HG02571 (cell line): ENCODE data around the gene PLB1.

Source experiments
- ATAC-seq: cut with Tn5 transposase; IDR thresholded peaks from one replicate; pipeline ENCODE4 v1.9.1; 2021; ENCODE audit warnings: mild to moderate bottlenecking, moderate library complexity; ENCODE audit not compliant: unreplicated experiment

Gene PLB1

DNA sequence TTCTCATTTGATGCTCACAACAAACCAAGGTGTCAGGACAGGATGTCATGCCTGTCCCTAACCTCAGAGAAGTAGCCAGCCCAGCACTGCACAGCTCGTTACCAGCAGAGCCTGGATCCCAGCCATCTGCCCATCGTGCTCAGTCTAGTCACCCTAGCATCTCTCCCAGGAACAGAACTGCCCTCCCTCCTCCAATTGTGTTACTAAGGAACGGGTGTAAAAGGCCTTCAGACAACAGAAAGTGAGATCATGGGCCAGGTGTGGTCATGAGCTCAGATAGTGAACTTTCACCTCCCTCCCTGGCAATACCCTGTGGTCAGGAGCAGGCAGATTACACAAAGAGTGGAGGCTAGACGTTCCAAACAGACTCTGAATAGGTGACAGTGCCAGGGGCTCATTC, 144.0 kb downstream of the PLB1 start:
- no peak for ATAC-seq

DNA sequence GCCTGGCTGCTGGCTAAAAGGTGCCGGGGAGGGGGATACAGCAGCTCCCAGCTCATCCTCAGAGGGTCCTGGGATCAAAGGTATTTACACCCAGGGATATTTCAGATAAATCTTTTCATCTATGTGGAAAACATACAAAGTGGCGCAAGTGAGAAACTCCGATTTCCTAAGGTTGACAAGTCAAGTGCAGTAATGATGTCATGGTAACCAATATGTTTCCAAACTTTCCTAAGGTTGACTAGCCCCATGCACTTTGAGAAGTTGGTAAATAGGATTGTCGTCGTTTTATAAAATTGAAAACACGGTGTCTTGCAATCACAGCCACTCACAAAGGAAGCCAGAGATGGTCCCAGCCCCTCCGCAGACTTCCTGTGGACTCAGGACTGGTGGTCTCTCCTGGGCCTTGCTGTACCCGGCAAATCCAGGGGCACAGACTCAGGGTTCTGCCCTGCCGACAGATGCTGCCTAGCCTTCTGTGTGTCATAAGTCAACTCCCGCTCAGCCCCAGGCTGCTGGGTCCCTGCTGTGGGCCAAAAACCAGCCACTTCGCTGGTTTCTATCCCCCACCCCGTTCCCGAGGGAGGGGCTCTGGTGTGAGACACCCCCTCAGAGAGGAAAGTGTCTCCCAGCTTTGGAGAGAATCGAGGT, 144.5 kb downstream of the PLB1 start:
- no peak for ATAC-seq

DNA sequence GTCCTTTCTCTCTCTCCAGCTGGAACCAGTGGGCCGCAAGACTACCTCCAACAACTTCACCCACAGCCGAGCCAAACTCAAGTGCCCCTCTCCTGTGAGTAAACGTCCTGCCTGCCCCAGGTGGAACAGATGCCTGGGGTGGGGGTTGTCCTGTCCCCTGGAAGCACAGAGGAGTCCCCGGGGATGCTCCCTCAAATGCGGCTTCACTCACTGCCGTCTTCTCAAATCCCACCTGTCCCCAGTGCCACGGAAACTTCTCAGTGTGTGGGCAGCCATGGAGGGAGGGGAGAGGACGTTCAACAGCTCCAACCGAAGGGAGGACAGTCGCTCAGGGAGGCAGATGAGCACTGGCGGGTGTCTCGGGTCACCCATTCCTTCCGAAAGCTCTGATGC, 145.0 kb downstream of the PLB1 start:
- ATAC-seq, result no peak

DNA sequence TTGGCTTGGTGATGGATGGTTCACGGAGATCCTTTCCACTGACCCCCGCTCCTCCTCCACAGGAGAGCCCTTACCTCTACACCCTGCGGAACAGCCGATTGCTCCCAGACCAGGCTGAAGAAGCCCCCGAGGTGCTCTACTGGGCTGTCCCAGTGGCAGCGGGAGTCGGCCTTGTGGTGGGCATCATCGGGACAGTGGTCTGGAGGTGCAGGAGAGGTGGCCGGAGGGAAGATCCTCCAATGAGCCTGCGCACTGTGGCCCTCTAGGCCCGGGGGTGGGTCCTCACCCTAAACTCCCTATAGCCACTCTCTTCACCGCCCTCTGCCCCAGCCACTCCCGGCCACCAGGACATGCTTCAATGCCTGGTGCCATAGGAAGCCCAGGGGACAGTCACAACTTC, 146.9 kb downstream of the PLB1 start:
- no peak for ATAC-seq

DNA sequence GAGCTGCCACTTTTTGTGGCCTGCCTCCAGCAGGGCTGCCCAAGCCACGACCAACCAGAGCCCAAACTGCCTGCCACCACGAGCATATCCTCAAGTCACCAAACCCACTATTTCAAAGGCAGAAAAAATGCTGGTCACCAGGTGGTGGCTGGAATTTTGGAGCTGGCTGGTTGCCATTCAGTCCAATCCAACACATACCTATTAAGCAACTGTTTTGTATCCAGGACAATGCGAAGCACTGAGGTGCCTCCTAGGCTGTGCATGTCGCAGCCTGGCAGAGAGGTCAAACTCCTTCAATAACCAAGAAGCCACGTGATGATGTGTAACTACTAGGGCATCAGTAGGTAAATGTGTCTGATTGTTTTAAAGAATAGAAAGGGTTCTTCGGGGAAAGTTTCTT, 147.5 kb downstream of the PLB1 start:
- no peak for ATAC-seq

DNA sequence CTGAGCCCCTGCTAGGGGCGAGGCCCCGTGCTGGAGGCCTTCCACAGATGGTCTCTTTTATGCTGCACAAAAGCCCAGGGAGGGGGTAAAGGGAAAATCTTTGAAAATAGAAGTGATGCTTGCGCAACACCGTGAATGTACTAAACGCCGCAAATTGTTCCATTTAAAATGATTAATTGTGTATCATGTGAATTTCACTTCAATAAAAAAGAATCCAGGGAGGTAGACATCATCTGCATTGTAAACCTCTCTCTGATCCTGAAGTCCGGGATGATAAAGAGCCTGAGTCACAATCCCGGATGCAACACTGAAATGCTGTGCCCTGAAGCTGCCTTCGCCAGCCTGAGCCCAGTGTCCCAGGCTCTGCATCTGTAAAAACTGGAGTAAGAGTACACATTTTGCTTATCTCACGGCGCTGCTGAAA, 148.1 kb downstream of the PLB1 start:
- no peak for ATAC-seq

DNA sequence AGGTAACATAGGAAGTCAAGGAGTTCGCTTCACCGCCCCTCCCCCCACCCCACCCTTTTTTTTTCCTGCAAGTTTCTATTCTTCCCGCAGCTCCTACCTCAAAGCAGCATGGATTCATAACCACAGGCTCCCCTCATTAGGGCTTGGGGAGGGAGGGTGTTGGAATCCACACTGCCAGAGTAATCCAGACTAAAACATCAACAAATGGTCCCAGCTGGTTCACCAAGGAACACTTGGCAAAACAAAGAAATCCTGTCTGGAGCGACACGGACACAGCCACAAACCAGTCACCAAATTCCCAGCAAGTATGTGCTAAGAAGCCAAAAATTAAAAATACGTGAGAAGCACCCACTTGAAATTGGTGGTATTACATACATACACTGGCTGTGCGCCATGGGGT, 148.9 kb downstream of the PLB1 start:
- no peak for ATAC-seq

DNA sequence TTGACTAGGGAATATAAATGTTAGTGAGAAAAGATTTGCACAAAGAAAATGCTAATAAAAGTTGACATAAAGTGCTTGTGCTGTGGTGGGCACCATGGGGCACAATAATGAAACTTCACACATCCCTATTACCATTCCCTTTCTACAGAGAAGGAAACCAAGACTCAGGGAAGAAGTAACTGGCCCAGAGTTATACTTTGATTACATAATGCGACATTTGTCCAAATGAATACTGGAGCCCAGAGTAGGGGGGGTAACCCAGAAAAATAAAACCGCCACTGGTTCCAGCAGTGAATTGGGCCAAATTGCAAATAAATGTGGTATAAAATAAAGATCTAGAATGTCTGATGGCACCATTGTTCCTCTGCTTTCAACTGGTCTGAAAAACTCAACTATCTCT, 149.7 kb downstream of the PLB1 start:
- no peak for ATAC-seq

DNA sequence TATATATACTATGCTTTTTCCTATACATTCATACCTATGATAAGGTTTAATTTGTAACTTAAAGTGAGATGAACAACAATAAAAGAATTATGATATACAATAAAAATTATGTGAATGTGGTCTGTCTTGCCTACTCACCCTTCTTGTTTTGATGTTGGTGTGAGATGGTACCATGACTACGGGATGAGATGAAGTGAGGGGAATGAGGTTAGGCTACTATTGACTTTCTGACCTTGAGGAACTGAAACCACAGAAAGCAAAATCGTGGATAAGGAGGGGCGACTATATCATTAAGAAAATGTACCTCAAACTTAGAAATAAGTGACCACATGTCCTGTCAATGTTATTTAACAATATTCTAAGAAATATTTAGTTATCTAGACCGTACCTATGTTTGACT, 151.8 kb downstream of the PLB1 start:
- no peak for ATAC-seq

DNA sequence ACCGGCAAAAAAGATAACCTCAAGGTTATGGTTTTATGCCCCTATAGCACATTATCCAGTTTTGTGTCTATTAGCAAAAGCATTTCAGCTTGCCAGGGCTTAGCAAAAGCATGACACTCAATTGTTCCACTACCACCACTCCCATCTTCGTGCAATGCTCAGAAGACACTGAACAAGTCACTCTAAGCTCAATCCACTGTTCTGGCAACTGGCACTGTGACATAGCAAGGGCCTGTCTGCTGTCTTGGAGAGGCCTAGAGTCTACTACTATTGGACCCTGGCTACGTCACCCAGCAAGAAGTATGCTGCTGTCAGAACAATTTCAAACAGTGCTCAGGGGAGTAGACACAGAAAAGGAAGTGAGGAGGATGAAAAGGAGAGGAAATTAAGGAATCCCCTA, 152.3 kb downstream of the PLB1 start:
- no peak for ATAC-seq

DNA sequence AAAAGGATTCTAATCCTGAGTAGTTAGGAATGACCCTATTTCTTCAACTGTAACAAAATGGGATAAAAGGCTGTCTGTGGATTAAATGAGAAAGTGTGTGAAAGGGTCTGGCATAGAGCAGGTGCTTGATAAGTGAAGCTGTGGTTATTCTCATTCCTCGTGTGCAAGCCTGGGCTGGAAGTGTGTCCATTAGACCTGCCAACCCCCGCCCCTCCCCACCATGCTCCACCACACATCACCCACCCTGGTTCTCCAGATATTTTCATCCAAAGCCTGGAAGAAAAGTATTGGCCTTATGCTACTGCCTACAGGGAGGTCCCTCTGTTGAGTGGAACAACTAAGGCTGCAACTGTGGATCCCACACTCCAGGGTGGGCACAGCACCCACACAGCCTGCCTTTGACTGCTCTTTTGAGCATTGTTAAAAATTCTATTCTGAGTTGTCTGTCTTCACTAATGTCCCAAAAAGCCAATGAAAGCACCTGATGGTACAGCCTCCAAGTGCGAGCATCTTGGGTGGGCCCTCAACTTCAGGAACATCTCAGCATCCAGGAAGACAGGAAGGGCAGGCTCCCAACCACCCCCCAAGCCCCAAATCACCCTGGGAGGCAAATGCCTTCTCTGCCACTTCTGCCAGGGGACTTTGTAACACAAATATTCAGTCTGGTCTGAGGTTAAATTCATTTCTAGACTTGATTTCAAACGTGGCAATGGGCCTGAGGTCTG, 153.0 kb downstream of the PLB1 start:
- ATAC-seq, result no peak

DNA sequence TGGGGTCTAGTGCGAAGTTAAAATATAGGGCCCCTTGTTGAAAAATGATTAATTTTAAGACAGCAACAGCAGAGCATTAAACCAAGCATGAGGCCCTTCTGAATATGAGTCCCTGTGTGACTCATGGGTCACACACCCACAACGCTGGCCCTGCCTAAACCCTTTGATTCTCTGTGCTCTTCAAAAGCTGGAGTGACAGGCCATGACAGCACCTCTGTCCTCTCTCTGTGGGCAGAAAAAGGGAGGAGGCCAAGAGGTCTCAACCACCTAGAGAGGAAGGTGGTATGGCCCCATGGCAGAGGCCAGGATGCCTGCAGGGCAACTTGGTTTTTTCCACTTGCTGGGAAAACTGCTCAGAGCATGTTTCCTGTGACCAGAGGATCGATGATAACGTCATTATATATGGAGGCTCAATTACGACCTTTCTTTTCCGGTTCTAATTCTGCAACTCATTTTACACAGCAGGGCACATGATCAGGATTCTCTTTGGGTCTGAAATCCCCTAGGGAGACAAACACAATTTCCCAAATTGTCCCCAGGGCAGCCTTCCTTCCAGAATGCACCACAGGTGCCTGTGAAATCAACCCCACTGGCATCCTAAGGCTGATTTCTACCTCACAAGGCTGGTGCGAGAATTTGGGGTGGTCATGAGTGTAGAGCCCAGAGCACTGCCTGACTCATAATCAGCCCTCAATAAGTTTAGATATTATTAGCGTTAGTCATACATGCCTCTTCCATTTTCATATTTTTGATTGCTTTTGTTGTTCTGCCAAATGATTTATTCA, 153.8 kb downstream of the PLB1 start:
- peak; percentile 52 for ATAC-seq

DNA sequence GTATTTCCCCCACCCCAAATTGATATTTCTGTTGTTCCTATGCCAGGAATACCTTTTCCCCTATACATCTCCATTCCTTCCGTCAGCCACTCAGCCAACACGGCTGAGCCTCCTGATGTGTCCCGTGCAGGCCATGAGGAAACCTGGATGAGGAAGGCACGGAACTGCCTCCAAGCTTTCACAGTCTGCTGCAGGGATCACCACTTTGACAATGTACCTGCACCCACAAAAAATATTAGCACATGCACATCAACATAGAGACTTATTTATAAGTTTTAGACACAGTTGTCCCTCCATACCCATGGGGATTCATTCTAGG, 154.4 kb downstream of the PLB1 start:
- ATAC-seq, result no peak

DNA sequence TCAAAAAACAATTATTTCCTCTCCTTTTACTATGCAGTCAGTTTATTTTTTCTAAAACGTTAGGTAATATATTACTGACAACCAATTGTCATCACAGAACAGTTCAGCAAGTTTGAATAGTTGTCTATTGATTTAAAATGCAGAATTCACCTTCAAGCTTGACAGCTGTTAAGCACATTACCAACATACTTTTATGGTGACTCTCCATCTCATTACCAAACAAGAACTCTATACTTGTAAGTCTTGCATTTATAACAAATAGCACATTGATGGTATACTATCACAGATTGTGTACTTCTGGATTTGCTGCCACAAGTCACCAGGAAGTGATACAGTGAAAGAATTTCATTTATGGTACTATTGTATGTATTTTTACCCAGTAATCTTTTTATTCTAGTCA, 156.4 kb downstream of the PLB1 start:
- ATAC-seq, result no peak

DNA sequence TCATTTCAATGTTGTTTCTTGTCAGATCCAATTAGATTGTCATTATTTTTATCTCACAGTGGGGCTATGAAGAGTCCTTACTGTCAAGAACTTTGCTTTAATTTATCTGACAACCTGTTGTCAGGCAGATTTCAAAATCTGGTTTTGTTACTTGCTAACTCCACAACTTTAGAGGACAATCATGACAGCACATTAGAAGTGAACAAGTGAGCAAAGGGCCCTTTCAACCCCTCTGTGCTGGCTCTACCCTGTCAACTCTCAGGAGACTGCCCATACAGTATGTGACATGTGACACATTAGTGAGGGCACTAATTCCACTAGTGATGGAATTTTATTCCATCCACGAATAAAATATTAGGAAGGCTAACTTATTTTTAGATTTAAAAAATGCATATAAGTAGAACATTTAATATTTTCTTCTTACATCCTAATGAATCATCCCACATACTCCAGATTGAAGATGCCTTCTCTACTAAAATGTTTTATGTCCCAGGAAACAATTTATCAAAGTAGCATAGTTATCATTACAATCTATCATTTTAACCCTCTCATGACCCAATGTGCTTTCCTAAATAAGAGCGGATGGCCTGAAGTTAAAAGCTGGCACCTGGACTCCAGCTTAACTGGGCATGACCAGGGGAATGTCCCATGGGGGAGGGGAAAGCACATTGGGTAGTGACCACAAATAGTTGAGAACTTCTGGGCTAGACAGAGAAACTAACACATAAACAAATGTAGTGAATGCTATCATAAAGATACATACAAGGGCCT, 158.2 kb downstream of the PLB1 start:
- ATAC-seq, result no peak

DNA sequence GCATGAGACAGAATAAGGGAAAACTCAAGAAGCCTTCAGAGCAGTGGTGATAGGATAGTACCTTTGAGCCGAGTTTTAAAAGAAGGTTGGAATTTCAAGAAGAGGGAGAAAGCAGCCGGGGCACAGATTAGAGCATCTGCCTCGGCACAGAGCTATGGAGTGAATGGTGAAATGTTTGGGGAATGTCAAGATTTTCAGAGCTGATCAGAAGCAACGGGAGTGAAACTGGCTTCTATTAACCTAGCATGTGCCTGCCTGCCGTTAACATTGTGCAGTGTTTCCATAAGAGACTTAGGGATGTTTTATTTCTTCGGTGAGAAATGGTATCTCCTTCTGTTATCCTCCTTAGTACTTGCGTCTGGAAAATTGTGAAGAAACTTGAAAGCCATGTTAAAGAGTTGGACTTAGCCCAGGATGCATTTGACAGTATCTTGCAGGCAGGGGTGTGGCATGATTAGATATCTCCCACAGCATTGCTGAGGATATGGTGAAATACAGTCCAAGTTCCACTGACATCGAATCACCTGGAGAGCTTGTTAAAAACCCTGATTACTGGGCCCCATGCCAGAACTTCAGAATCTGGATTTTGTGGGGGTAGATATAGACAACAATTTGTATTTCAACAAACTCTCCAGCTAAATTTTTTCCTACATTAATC, 158.9 kb downstream of the PLB1 start:
- no peak for ATAC-seq

DNA sequence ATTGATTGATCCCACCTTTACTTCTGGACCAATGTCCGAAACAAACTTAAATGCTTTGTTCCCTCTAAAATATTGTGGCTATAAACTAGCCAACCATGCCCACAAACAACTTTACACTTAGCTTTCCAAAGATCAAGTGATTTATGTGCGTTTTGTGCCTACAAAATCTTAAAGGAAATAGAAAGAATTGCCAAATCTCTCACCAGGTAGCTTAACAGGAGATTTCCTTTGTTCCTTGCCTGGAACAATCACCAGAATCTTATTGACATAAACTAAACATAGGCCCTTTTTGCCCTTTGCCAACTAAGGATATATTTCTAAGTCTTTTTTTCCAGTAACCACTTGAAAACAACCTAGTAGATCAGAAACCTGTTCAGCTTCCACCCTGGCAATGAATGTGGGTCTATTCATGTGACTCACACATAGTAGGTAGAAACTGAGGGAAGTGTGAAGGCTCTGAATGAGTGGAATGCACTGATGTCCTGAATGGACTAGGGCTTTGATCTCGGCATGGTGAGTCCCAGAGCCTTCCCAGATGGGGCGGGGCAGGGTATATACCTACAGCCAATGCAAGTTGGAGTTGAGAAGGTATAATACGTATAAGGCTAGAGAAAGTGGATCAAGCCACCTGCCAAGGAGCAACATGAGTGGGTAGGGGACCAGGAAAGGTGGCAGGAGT, 161.2 kb downstream of the PLB1 start:
- no peak for ATAC-seq

DNA sequence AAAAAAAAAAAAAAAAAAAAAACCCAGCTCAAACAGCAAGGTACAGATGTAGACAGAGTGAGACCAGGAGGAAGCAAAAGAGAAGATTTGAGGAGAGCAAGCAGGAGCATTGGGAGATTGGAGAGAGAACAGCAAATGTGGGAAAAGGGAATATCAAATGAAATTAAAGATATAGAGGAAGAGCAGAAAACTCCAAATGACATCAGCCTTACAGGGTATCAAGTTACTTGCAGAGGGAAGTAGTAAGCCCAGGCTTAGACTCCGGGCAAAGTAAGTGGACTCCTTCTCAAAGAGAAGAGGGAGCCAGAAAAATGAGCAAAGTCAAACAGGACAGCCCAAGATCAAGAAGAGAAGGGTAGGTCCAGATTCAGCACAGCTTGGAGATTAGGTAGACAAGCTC, 162.5 kb downstream of the PLB1 start:
- no peak for ATAC-seq

DNA sequence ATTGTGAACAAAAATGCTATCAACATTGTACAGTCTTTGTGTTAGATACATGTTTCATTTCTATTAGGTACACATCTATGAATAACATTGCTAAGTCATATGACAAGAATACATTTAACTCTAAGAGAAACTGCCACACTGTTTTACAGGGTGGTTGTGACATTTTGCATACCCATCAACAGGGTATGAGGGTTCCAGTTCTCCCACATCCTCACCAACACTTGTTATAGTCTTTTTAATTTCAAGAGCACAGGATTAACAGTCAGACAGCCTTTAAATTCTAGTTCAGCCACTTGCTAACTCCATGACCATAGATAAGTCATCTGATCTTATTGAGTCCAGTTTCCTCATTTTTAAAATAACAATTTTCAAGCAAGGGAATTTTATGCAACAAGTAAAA, 163.3 kb downstream of the PLB1 start:
- ATAC-seq, result no peak

DNA sequence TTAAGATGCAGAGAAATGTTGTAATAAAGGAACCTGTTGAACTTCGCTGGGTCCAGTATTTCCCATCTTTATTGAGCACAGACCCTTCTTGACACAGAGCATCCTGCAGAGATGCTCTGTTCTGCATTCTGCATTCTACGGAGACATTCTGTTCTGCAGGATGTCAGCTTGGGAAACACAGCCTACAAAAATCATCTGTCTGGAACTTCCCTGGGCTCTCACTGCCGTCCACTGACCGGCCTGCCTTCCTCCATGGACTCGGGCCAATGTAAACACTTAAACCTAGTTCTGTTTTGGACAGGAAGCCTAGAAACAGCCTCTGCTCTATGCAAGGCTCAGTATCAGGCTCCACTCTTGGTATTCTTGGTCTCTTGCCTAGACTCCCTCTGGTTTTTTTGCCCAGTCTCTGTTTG, 165.7 kb downstream of the PLB1 start:
- ATAC-seq, result no peak
